KOPT-K1 (cell line): ENCODE results near the gene PRDX4.

Experiments
- H3K27ac ChIP-seq: fragments of 200-600 bp; sonication (generic); 2 replicates; pipeline ENCODE4 v1.5.1; 2016; ENCODE audit warnings: antibody characterized with exemption, mild to moderate bottlenecking, low read depth, low read length; ENCODE audit not compliant: poor library complexity, severe bottlenecking
- H3K36me3 ChIP-seq: fragments of 200-600 bp; sonication (generic); 2 replicates; pipeline ENCODE4 v1.5.1; 2017; ENCODE audit warnings: antibody characterized with exemption, mild to moderate bottlenecking, low read length, moderate library complexity; ENCODE audit not compliant: insufficient read depth
- H3K9me3 ChIP-seq: fragments of 200-600 bp; sonication (generic); 2 replicates; pipeline ENCODE4 v1.5.1; 2017; ENCODE audit warnings: antibody characterized with exemption, low read length, mild to moderate bottlenecking; ENCODE audit not compliant: insufficient read depth, poor library complexity, severe bottlenecking

The PRDX4 gene

GRCh38 chrX:23727206-23727605 is 59.9 kb downstream of the PRDX4 start:
- Histone ChIP-seq H3K36me3 (no peaks in the 10 kb centered on the region), H3K27ac (no peak overlapping the region), H3K9me3 (no peaks in the 10 kb centered on the region)

- Histone ChIP-seq H3K9me3 (no peaks in the 10 kb centered on the region), H3K27ac (no peak overlapping the region), H3K36me3 (no peaks in the 10 kb centered on the region)
Observed at GRCh38 chrX:23729214-23729613, 61.9 kb downstream of the PRDX4 start.

DNA sequence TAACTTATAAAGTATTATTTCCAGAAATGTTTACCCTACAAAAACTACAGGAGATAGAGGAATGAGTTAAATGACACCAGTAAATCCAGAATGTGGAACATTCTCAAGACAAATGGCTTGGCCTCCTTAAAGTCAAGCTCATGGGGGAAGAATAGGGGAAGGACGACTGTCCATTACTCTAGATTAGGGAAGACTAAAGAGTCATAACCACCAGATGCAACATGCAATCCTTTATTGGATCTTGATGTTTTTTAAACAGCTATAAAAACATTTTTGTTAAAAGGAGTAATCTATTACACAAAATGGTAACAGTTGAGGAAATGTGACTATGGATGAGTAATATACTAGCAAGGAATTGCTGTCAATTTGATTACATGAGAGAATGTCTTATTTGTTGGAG is 64.7 kb downstream of the PRDX4 start:
- no peaks in the 10 kb centered on the region for H3K9me3 ChIP-seq
- H3K27ac ChIP-seq: no peak overlapping the region
- no peaks in the 10 kb centered on the region for H3K36me3 ChIP-seq

DNA sequence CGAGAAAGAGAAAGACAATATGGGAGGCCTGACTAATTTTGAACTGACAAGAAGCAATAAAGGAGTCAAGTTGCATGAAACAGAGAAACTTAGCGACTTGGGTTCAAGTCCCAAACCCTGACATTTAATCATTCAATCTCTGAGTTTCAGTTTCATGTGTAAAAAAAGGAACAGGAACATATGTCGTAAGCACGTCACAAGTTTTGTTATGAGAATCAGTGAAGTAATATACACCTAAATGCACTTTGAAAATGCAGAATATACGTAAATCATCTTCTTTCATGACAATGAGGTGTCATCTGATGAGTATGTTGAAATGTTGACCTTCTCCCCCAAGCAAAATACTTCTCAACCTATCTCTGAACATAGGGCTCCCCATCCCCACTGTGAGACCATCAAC is 65.4 kb downstream of the PRDX4 start:
- no peaks in the 10 kb centered on the region for H3K36me3 ChIP-seq
- H3K27ac ChIP-seq: no peak overlapping the region
- H3K9me3 ChIP-seq: no peaks in the 10 kb centered on the region
